Heart left ventricle (tissue), 16 donors: ENCODE data around the gene CHMP4B. TPM values are rescaled to one million over a fixed set of nuclear protein-coding genes. Genes with fewer than 3 reads are reported as not detected.
A peak's percentile ranks its signal among the peaks of the same experiment; 100 is the strongest.

Source experiments
- ATAC-seq, 4 donors: fragments of 200-7000 bp; cut with Tn5 transposase; one replicate each; pipeline ENCODE4 v1.9.1; 2020 to 2022; ENCODE audit warnings: moderate library complexity in 4 of 4, mild to moderate bottlenecking in 3 of 4, moderate number of reproducible peaks in 1 of 4
- DNase-seq, 5 donors: peaks; one replicate each; pipeline ENCODE4 v3.0.0-alpha.2; 2020
- H3K27ac ChIP-seq, 12 donors: fragments of 200-600 bp; sonication (generic) in 4 of 12; one replicate each; pipeline versions ENCODE4 v1.5.0 to v1.8.0; 2016 to 2022; ENCODE audit warnings: mild to moderate bottlenecking in 2 of 12
- H3K27me3 ChIP-seq, 9 donors: fragments of 200-600 bp; sonication (generic) in 2 of 9; one replicate each; pipeline versions ENCODE4 v1.5.1 to v1.8.0; 2016 to 2022; ENCODE audit warnings: mild to moderate bottlenecking in 3 of 9
- H3K36me3 ChIP-seq, 9 donors: fragments of 200-600 bp; sonication (generic) in 2 of 9; one replicate each; pipeline versions ENCODE4 v1.5.0 to v1.8.0; 2018 to 2022; ENCODE audit warnings: mild to moderate bottlenecking in 2 of 9
- H3K4me1 ChIP-seq, 12 donors: fragments of 200-600 bp; sonication (generic) in 4 of 12; one replicate each; pipeline versions ENCODE4 v1.5.0 to v1.8.0; 2016 to 2022; ENCODE audit warnings: mild to moderate bottlenecking in 3 of 12
- H3K4me3 ChIP-seq, 12 donors: fragments of 200-600 bp; sonication (generic) in 4 of 12; one replicate each; pipeline versions ENCODE4 v1.5.0 to v1.8.0; 2017 to 2022; ENCODE audit warnings: mild to moderate bottlenecking in 9 of 12, moderate library complexity in 4 of 12
- H3K9me3 ChIP-seq, 12 donors: fragments of 200-600 bp; sonication (generic) in 4 of 12; one replicate each; pipeline versions ENCODE4 v1.5.0 to v1.8.0; 2016 to 2022; ENCODE audit warnings: mild to moderate bottlenecking in 1 of 12
- POLR2A ChIP-seq, 2 donors: fragments of 450-650 bp; IDR thresholded peaks; one replicate each; pipeline ENCODE4 v1.6.1; 2017; ENCODE audit warnings: antibody characterized with exemption in 2 of 2, mild to moderate bottlenecking in 2 of 2, moderate library complexity in 2 of 2
- WGBS, 4 donors: extraction: QIAGEN DNeasy Blood & Tissue Kit in 2 of 4; methylation state at CpG; one replicate each; pipeline versions ENCODE4 v1.1.5 to v1.1.7; 2013 to 2018; 5-methylcytosine and 5-hydroxymethylcytosine counted together
- intact Hi-C, 10 donors: fragments of 100-400 bp; cut with DNase I; formaldehyde crosslinking; loops; one replicate each; pipeline versions ENCODE4 v1.11.1 to v1.14.2; 2022
- polyA plus RNA-seq, 2 donors: library from polyadenylated mRNA; stranded (reverse); fragments of 200-250 nt; gene quantifications; one replicate each; pipeline ENCODE4 v1.2.3, GENCODE V29; 2013
- total RNA-seq, 9 donors: library from RNA; depleted of rRNA in 2 of 9; stranded (reverse); fragments of >200 nt in 2 of 9; fragmentation: NEBNext Ultra II Directional in 3 of 9; extraction: Animal tissue kit (Norgen Biotek cat#: 25700) in 3 of 9; gene quantifications; one replicate each; pipeline versions ENCODE4 v1.1.0 to v1.2.4, GENCODE V29; 2016 to 2023
- TF ChIP-seq, protein P1 (sequence below), 12 donors: fragments of 200-600 bp; sonication (generic) in 4 of 12; IDR thresholded peaks; one replicate each; pipeline versions ENCODE4 v1.5.0 to v1.8.0; 2018 to 2022; ENCODE audit warnings: antibody characterized with exemption in 12 of 12, mild to moderate bottlenecking in 5 of 12
- donor health status: ischemic (EF 13 %, LVEDD 7.1; RV severe dilation, severe dysfunction).
- donor health status: healthy with polysubstance abuse.
- donor health status: DM: no; HTN: yes; CAD: no.
- donor health status: DM: no; HTN: no; CAD: no.
- donor health status: ischemic (EF 25% LVEDD 6.9; RV normal size, moderate dysfunction).
- donor health status: ischemic (EF 25% LVEDD 5.7; RV mildly dilated, moderate dysfunction).
- donor health status: healthy.
- donor health status: DM: yes; HTN: yes; CAD: no.
- donor health status: ischemic (EF 35%, LVEDD 5.7; RV mildly dilated, moderate dysfunction).
- donor health status: nonischemic (EF 11% LVEDD 7.7; RV severe dilation, severe dysfunction).
- donor health status: DM: yes; HTN: yes; CAD: no.
- donor health status: PGD.
- donor health status: ischemic (EF 29% LVEDD 5.4; RV normal size, mild dysfunction).
- donor health status: nonischemic (EF 23%, LVEDD 6.1; RV moderate dilation, normal function).

The CHMP4B gene
- total and polyA plus RNA-seq, 11 donors = 46.2 to 233 (median 112) TPM

DNA sequence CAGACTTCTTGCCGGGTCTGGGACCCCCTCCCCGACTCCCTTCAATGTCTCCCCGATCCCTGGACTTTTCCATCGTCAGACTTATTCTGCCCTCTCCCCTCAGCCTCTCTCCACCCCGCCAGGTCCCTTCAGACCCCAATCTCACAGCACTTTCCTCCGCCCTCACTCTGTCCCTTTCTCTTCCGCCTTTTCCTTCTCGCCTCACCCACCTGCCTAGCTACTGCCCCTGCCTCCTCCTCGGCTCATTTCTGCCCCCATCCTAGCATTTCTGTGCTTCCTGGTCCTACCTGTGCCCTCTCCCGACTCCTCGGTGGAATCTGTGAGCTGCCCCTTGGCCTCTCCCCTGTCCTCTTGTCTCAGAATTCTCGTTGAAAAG, 616 bp downstream of the CHMP4B start:
- peaks cover 4 to 54% (median 37%) of the 10 kb centered on the region in 12 donors for H3K4me1 ChIP-seq
- intact Hi-C loops = loop anchor here in 3 of 10 donors (1.0 to 10.0 kb wide), 4 partner anchors 79 to 301 kb away; partner anchors contain the start of genes RALY (in 3 of the 3), EIF2S2 (in 1 of the 3) and ZNF341 (in 1 of the 3)
- WGBS, 4 donors = 0 to 1% (median 1%) methylated on average over 12 of the region's 12 CpGs

DNA sequence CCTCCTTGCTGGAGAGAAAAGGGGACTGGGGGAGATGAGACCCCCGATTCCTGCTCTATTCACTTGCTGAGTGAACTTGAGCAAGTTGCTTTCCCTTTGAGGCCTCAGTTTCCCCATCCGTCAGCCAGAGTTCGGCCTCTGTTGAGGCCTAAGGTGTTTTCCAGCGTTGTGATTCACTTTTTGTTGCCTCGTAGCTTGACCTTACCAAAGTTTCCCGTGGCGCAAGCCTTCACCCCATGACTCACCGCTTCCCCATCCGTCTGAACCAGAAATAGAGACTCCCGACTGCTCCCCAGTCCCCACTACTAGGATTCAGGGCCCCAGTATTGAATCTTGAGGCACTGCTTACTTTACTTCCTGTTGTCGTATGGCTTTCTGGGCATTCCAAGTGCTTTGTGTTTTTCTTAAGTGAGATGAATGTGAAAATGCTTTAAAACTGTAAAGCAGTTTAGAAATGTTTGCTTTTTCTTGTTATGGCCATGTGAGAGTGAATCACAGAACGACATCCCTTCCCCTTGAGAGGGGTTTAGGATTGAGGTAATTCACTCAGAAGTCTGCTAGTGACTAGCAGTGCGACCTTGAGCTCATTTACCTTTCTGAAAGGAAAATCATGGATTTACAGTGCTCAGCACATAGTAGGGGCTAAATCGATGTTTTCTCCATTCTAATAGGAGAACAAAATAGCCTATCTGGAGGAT, 1.2 kb downstream of the CHMP4B start:
- intact Hi-C loops = loop anchor here in 1 of 10 donors (5.0 to 10.0 kb wide), 2 partner anchors 80 to 182 kb away; partner anchors contain the start of genes RALY and ZNF341
- ATAC-seq = peak in 3 of 4 donors; percentile 43 to 62 (median 50)

More for the DNA sequence above, 616 bp downstream of the CHMP4B start:
- H3K27ac ChIP-seq = peak overlapping the region; percentile 76 to 98 (median 94)
- H3K27me3 ChIP-seq = no peaks in the 10 kb centered on the region
- no peak for DNase-seq
- H3K36me3 ChIP-seq = peaks cover 0 to 15% (median 0%) of the 10 kb centered on the region in 9 donors
- peak overlapping the region; percentile 75 to 99 (median 91) for H3K4me3 ChIP-seq
- no peak for TF ChIP-seq POLR2A (IDR thresholded peaks at IDR 0.05)
- no peaks in the 10 kb centered on the region for H3K9me3 ChIP-seq
- ATAC-seq = peak in 1 of 4 donors; percentile 2

DNA sequence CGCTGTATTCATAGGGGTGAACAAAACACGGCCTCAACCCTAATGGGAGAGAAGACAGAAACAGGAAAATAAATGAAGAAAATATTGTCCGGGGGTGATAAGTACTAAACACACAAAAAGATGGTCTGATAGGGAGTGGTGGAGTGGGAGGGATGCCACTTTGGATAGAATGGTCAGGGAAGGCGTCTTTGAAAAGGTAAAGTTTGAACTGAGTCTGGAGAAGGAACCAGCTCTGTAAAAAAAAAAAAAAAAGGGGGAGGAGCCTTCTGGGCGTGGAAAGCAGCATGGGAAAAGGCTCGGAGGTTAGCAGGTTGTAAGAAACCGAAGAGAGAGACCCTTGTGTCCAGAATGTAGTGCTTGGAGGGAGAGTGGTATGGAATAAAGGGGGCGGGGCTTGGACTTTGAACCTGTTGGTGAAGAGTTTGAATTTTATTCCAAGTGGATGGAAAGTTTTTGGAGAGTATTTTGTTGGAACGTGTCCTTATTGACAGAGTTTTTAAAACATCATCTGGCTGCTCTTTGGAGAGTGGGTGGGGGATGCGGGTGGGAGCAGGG, 1.8 kb downstream of the CHMP4B start:
- Histone ChIP-seq H3K4me1 (peaks cover 4 to 66% (median 49%) of the 10 kb centered on the region in 12 donors), H3K4me3 (peak overlapping the region in 10 of 12 donors; percentile 75 to 99 (median 90)), H3K9me3 (no peaks in the 10 kb centered on the region), H3K36me3 (peaks cover 0 to 15% (median 0%) of the 10 kb centered on the region in 9 donors), H3K27me3 (no peaks in the 10 kb centered on the region), H3K27ac (peak overlapping the region in 10 of 12 donors; percentile 80 to 98 (median 94))
- DNase-seq = no peak
- WGBS, 4 donors = 29 to 39% (median 31%) methylated on average over 10 of the region's 10 CpGs
- intact Hi-C loops = loop anchor here in 1 of 10 donors (5.0 to 10.0 kb wide), 2 partner anchors 81 to 182 kb away; partner anchors contain the start of genes RALY and ZNF341
- TF ChIP-seq, protein P1, sequence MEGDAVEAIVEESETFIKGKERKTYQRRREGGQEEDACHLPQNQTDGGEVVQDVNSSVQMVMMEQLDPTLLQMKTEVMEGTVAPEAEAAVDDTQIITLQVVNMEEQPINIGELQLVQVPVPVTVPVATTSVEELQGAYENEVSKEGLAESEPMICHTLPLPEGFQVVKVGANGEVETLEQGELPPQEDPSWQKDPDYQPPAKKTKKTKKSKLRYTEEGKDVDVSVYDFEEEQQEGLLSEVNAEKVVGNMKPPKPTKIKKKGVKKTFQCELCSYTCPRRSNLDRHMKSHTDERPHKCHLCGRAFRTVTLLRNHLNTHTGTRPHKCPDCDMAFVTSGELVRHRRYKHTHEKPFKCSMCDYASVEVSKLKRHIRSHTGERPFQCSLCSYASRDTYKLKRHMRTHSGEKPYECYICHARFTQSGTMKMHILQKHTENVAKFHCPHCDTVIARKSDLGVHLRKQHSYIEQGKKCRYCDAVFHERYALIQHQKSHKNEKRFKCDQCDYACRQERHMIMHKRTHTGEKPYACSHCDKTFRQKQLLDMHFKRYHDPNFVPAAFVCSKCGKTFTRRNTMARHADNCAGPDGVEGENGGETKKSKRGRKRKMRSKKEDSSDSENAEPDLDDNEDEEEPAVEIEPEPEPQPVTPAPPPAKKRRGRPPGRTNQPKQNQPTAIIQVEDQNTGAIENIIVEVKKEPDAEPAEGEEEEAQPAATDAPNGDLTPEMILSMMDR (IDR thresholded peaks at IDR 0.05) = no peak
- TF ChIP-seq POLR2A (IDR thresholded peaks at IDR 0.05) = no peak
- ATAC-seq = no peak

More for the DNA sequence above, 1.2 kb downstream of the CHMP4B start:
- Histone ChIP-seq H3K9me3 (no peaks in the 10 kb centered on the region), H3K27me3 (no peaks in the 10 kb centered on the region), H3K4me3 (peak overlapping the region; percentile 75 to 99 (median 91)), H3K4me1 (peaks cover 4 to 59% (median 42%) of the 10 kb centered on the region in 12 donors), H3K27ac (peak overlapping the region; percentile 76 to 98 (median 94)), H3K36me3 (peaks cover 0 to 15% (median 0%) of the 10 kb centered on the region in 9 donors)
- 6 to 8% (median 7%) methylated on average over 14 of the region's 14 CpGs for WGBS, 4 donors
- DNase-seq = peak in 3 of 5 donors; percentile 51 to 81 (median 63)
- TF ChIP-seq POLR2A (IDR thresholded peaks at IDR 0.05) = no peak
- TF ChIP-seq, protein P1 (IDR thresholded peaks at IDR 0.05) = no peak

DNA sequence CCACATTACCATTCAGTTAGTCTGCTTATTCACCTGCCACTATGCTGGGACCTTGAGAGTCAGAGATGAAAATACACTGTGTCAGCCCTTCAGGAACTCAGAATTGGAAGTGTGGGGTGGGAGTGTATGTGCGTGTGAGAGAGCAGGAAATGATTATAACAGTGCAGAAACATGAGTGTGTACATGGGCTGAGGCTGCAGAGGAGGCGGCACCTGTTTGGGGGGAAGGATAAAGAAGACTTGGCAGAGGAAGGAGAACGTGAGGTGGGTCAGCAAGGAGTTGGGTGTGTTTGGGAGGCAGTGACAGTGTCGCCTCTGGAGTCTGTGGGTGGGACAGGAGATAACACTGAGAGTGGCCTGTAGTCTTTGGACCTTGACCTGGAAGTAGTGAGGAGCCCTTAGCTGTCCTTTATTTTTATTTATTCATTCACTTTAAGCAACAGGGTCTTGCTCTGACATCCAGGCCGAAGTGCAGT, 3.1 kb downstream of the CHMP4B start:
- Histone ChIP-seq H3K27me3 (no peaks in the 10 kb centered on the region), H3K9me3 (no peaks in the 10 kb centered on the region), H3K4me1 (peaks cover 4 to 79% (median 58%) of the 10 kb centered on the region in 12 donors), H3K36me3 (peaks cover 0 to 15% (median 0%) of the 10 kb centered on the region in 9 donors), H3K4me3 (no peak overlapping the region), H3K27ac (no peak overlapping the region)
- TF ChIP-seq, protein P1 (IDR thresholded peaks at IDR 0.05) = no peak
- no peak for TF ChIP-seq POLR2A (IDR thresholded peaks at IDR 0.05)
- DNase-seq = no peak
- intact Hi-C loops = loop anchor here in 1 of 10 donors (5.0 to 10.0 kb wide), 2 partner anchors 82 to 181 kb away; partner anchors contain the start of genes RALY and ZNF341
- WGBS, 4 donors = 47 to 60% (median 51%) methylated on average over 5 of the region's 5 CpGs
- ATAC-seq = no peak
